Skeletal muscle tissue (tissue), 4 donors: ENCODE measurements around the gene GSG1L2. TPM values are rescaled to one million over a fixed set of nuclear protein-coding genes. Genes with fewer than 3 reads are reported as not detected.

Experiments used
- H3K27ac ChIP-seq: one replicate; pipeline ENCODE4 v1.7.0; 2013; ENCODE audit warnings: mild to moderate bottlenecking, low read depth, low read length, inconsistent platforms
- H3K27me3 ChIP-seq, 3 donors: one replicate each; pipeline ENCODE4 v1.7.0; 2013; ENCODE audit warnings: low read length in 3 of 3; ENCODE audit not compliant: control insufficient read depth in 3 of 3, insufficient read depth in 3 of 3
- H3K36me3 ChIP-seq, 3 donors: one replicate each; pipeline ENCODE4 v1.7.0; 2013; ENCODE audit warnings: low read length in 3 of 3; ENCODE audit not compliant: control insufficient read depth in 3 of 3, insufficient read depth in 3 of 3
- H3K4me1 ChIP-seq, 3 donors: one replicate each; pipeline ENCODE4 v1.7.0; 2013; ENCODE audit warnings: low read length in 3 of 3, mild to moderate bottlenecking in 3 of 3; ENCODE audit not compliant: control insufficient read depth in 3 of 3, insufficient read depth in 3 of 3
- H3K4me3 ChIP-seq, 3 donors: one replicate each; pipeline ENCODE4 v1.7.0; 2013; ENCODE audit warnings: low read length in 3 of 3
- H3K9ac ChIP-seq, 3 donors: one replicate each; pipeline ENCODE4 v1.7.0; 2013; ENCODE audit warnings: low read length in 3 of 3, mild to moderate bottlenecking in 3 of 3, moderate library complexity in 2 of 3, low read depth in 1 of 3
- H3K9me3 ChIP-seq, 3 donors: one replicate each; pipeline ENCODE4 v1.7.0; 2013; ENCODE audit warnings: low read length in 3 of 3; ENCODE audit not compliant: control insufficient read depth in 3 of 3
- total RNA-seq: library from RNA; depleted of rRNA; stranded (reverse); fragments of >200 nt; gene quantifications from one replicate; pipeline ENCODE4 v1.2.3, GENCODE V29; 2014
- donor health status: Osteomylitis.

Gene GSG1L2
- total RNA-seq, 1 donor from 2014 or later = not detected

- H3K4me1 ChIP-seq = peaks cover 8 to 9% (median 9%) of the 10 kb centered on the region in 3 donors
- no peaks in the 10 kb centered on the region for H3K27me3 ChIP-seq
- no peaks in the 10 kb centered on the region for H3K9me3 ChIP-seq
- no peak overlapping the region for H3K4me3 ChIP-seq
- no peak overlapping the region for H3K27ac ChIP-seq
- no peak overlapping the region for H3K9ac ChIP-seq
- peaks cover 0 to 16% (median 14%) of the 10 kb centered on the region in 3 donors for H3K36me3 ChIP-seq
Observed at GRCh38 chr17:9780552-9780951, 41.3 kb downstream of the GSG1L2 start.

GRCh38 chr17:9776911-9777310 lies 45.0 kb downstream of the GSG1L2 start:
- Histone ChIP-seq H3K27ac (no peak overlapping the region), H3K9ac (no peak overlapping the region), H3K36me3 (peaks cover 3 to 24% (median 20%) of the 10 kb centered on the region in 3 donors), H3K4me3 (no peak overlapping the region), H3K4me1 (no peaks in the 10 kb centered on the region), H3K9me3 (no peaks in the 10 kb centered on the region), H3K27me3 (no peaks in the 10 kb centered on the region)

- no peaks in the 10 kb centered on the region for H3K27me3 ChIP-seq
- no peaks in the 10 kb centered on the region for H3K9me3 ChIP-seq
- no peak overlapping the region for H3K9ac ChIP-seq
- peaks cover 6 to 20% (median 20%) of the 10 kb centered on the region in 3 donors for H3K36me3 ChIP-seq
- H3K4me3 ChIP-seq = no peak overlapping the region
- peaks cover 0 to 2% (median under 1%) of the 10 kb centered on the region in 3 donors for H3K4me1 ChIP-seq
- H3K27ac ChIP-seq = no peak overlapping the region
Observed at GRCh38 chr17:9772658-9773057, 49.2 kb downstream of the GSG1L2 start.

GRCh38 chr17:9771465-9771864 lies 50.4 kb downstream of the GSG1L2 start:
- Histone ChIP-seq H3K4me3 (no peak overlapping the region), H3K36me3 (peaks cover 6 to 12% (median 12%) of the 10 kb centered on the region in 3 donors), H3K27me3 (no peaks in the 10 kb centered on the region), H3K27ac (no peak overlapping the region), H3K4me1 (peaks cover 6 to 10% (median 7%) of the 10 kb centered on the region in 3 donors), H3K9me3 (no peaks in the 10 kb centered on the region), H3K9ac (no peak overlapping the region)

DNA sequence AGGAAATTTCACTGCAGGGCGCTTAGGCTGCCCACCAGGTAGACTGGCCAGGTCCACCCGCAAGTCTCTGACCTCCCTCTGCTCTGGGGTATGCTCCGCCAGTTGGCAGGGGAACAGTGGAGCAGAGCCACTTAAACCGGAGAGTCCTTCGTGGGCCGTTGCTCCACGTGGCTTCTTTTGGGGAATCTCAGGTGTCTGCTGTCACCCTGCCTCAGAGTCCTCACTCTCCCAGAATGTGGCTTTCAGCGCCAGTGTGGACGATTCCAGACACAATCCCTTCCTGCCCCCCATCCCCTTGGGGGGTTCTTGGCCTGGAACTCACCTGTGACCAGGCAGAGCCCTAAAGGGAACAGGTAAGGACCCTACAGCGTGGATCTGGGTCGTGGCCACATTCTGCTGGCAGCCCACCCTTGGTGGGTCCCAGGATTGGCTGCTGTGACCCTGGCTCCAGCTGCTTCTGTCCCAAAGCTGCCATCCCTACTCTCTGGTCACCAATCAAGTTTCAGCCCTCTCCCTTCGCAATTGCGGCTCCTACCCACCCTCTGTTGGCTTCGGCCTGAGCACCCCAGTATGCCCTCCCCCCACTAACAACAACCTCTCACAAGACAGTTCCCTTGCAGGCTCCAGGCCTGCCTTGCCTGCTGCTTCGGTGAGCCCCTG lies 52.7 kb downstream of the GSG1L2 start:
- no peak overlapping the region for H3K9ac ChIP-seq
- H3K4me3 ChIP-seq = no peak overlapping the region
- H3K27me3 ChIP-seq = peaks cover 10 to 17% (median 12%) of the 10 kb centered on the region in 3 donors
- H3K27ac ChIP-seq = no peak overlapping the region
- H3K9me3 ChIP-seq = no peaks in the 10 kb centered on the region
- H3K36me3 ChIP-seq = peaks cover 0 to 3% (median 2%) of the 10 kb centered on the region in 3 donors
- H3K4me1 ChIP-seq = peaks cover 6 to 10% (median 7%) of the 10 kb centered on the region in 3 donors

DNA sequence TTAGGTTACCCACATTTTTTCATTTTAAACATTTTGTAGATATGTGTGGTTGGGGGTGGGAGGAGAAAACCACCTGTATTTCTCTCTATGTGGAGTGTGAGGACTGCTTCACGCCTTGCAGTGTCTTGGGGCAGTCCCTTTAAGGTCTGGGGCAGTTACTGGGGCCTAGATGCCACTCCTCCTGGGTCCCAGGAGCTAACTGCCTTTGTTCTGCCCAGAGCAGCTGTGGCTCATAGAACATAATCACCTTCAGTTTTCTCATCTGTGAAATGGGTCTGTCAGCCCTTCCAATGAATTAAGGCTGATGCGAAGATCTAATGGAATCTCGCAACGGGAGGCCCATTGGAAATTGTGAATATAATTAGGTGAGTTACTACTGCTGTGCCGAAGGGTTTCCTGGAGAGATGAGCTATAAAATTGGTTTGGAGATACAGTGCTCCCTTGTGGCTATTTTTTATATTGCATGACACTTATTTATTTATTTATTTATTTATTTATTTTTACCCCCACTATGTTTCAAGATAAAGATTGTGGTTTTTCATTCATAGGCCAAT lies 53.4 kb downstream of the GSG1L2 start:
- Histone ChIP-seq H3K4me3 (no peak overlapping the region), H3K4me1 (peaks cover 6 to 10% (median 7%) of the 10 kb centered on the region in 3 donors)

GRCh38 chr17:9767432-9767991 lies 54.4 kb downstream of the GSG1L2 start:
- Histone ChIP-seq H3K9ac (no peak overlapping the region), H3K27me3 (peaks cover 10 to 17% (median 12%) of the 10 kb centered on the region in 3 donors), H3K27ac (no peak overlapping the region), H3K4me3 (no peak overlapping the region), H3K4me1 (peaks cover 6 to 10% (median 7%) of the 10 kb centered on the region in 3 donors), H3K9me3 (no peaks in the 10 kb centered on the region), H3K36me3 (peaks cover 0 to 3% (median 0%) of the 10 kb centered on the region in 3 donors)

More for the DNA sequence above, 53.4 kb downstream of the GSG1L2 start:
- Histone ChIP-seq H3K27me3 (peaks cover 10 to 17% (median 12%) of the 10 kb centered on the region in 3 donors), H3K9ac (no peak overlapping the region), H3K36me3 (peaks cover 0 to 3% (median 2%) of the 10 kb centered on the region in 3 donors), H3K9me3 (no peaks in the 10 kb centered on the region), H3K27ac (no peak overlapping the region)

DNA sequence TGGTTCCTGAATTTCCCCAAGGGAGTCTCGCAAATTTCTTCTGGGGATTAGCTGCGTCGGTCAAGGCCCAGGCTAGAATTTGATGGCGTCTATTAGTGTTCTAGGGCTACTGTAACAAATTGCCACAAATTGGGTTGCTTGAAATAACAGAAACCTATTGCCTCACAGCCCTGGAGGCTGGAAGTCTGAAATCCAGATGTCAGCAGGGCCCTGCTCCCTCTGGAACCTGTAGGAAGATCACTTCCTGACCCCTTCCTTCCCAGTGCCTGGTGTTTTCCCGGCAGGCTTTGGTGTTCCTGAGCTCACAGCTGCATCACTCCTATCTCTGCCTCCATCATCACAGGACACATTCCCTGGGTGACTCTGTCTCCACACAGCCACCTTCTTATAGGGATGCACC lies 54.9 kb downstream of the GSG1L2 start:
- Histone ChIP-seq H3K27me3 (peaks cover 10 to 18% (median 12%) of the 10 kb centered on the region in 3 donors), H3K4me3 (no peak overlapping the region), H3K36me3 (peaks cover 0 to 3% (median 0%) of the 10 kb centered on the region in 3 donors), H3K27ac (no peak overlapping the region), H3K9ac (no peak overlapping the region), H3K4me1 (peaks cover 6 to 10% (median 7%) of the 10 kb centered on the region in 3 donors), H3K9me3 (no peaks in the 10 kb centered on the region)

DNA sequence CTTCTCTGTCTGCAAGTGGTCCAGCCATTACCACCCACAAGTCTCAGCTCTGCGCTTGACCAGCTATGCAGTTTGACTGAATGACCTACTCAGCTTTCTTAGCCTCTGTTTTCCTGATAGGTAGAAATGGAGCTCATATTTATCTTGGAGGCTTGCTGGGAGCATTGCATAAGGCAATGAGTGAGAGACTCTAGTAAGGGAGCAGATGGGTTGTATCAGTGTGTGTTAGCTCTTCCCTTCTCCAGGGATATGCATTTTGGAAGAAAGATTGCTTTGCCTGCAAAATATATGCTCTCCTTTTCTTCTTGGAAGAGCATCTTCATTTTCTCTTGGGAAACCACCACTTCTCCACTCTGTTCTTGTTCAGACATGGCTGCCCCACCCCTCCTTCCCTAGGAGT lies 56.6 kb downstream of the GSG1L2 start:
- Histone ChIP-seq H3K27ac (no peak overlapping the region), H3K9me3 (no peaks in the 10 kb centered on the region), H3K27me3 (peaks cover 10 to 19% (median 12%) of the 10 kb centered on the region in 3 donors), H3K9ac (no peak overlapping the region), H3K36me3 (no peaks in the 10 kb centered on the region), H3K4me1 (peaks cover 6 to 10% (median 7%) of the 10 kb centered on the region in 3 donors), H3K4me3 (no peak overlapping the region)

- Histone ChIP-seq H3K27me3 (peaks cover 10 to 19% (median 12%) of the 10 kb centered on the region in 3 donors), H3K36me3 (no peaks in the 10 kb centered on the region), H3K9ac (no peak overlapping the region), H3K4me1 (peaks cover 6 to 10% (median 7%) of the 10 kb centered on the region in 3 donors), H3K4me3 (no peak overlapping the region), H3K9me3 (no peaks in the 10 kb centered on the region), H3K27ac (no peak overlapping the region)
Observed at GRCh38 chr17:9763643-9764042, 58.2 kb downstream of the GSG1L2 start.
